Effector CD8-positive, alpha-beta T cell (primary cell): ENCODE results near the gene IL1RAPL2.
"Not testable (repeated sequence)": the region's sequence is repeated elsewhere in the genome, so short reads cannot be mapped to it uniquely, and the experiment has no call there.

ENCODE experiments used
- DNase-seq: peaks from one replicate; lab custom pipeline; 2025; lab: John Stamatoyannopoulos, UW

IL1RAPL2 gene

DNA sequence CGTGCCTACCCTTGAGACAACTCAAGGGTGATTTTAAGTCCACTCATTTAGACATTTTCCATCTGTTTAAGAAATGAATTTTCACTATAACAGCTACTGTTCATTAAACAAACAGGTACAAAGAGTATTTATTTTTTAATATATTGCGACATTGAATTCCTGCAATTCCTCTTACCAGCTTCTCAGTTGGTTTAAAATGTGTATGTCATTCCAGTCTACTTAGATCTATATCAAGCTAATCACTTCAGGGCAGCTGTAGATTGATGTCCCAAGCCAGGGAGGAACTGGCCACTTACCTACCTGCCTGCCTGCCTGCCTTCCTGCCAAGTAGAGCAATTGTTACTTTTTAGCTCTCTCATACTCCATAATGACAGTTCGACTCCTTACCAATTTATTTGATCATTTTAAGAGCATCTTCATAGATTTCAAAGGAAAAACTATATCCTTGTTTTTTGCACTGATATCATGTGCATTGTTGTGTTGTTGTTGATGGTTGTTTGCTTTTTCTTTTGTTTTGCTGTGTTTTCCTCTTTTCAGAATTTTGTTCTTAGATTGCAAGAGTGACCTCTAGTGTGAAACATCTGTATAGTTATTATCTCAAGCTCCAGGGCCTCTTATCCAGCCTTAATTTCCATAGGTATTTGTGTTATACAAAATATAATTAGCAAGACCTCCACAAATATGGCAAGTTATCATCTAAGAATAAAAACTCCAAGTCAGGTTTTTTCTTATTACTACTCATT, 1135.5 kb downstream of the IL1RAPL2 start:
- no peak for DNase-seq

GRCh38 chrX:105703876-105704275, 1137.9 kb downstream of the IL1RAPL2 start:
- no peak for DNase-seq

DNA sequence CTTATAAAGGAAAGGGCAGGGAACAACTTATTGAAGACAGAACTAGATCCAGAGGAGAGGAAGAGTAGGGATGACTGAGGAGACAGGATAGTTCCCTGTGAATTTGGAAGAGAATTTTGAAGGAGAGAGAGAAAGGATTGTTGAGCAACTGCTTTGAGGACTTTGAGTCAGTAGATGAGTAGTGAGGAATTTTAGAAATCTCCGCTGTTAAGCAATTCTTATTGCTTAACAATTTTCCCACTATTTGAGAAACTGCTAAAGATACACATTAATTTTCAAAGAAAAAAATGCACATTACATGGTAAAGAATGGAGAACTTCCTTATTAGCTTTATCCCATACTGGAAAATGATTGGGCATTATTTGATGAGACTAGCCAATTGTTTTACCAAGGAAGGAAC, 1140.0 kb downstream of the IL1RAPL2 start:
- DNase-seq, result no peak

- DNase-seq, result no peak
Measured at GRCh38 chrX:105711805-105712204, 1145.8 kb downstream of the IL1RAPL2 start.

GRCh38 chrX:105715746-105716145, 1149.7 kb downstream of the IL1RAPL2 start:
- DNase-seq, result no peak

DNA sequence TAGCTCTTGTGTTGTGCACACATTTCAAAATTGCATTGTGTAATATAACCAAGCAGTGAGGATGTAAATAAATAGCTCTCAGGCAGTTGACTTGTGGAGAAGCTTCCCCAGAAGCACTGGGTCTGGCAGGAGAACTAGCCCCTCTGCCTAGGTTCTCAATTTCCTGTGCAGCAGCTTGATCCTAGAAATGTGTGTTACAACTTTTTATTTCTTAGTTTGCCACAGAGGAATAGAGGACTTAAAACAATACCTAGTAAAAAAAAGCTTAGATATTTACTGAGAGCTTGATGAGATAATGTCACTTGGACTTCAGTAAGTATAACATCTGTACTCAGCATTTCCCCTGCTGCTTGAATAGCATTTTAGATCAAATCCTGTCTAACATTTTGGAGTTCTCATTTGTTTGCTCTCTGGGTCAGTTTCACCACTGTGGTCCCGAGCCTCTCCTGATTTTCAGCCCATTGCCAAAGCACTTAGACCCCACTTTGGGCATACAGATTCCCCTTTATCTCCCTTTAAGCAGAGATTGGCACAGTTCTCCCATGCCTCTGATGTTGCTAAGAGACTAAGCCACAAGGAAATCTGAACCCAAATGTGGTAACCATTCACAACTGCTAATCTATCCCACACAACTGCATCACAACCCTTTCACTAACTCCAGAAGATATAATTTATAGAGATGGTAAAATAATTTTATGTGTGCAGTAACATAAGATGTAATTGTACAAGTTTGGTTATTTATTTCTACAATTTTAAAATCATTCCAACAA, 1158.2 kb downstream of the IL1RAPL2 start:
- no peak for DNase-seq

DNA sequence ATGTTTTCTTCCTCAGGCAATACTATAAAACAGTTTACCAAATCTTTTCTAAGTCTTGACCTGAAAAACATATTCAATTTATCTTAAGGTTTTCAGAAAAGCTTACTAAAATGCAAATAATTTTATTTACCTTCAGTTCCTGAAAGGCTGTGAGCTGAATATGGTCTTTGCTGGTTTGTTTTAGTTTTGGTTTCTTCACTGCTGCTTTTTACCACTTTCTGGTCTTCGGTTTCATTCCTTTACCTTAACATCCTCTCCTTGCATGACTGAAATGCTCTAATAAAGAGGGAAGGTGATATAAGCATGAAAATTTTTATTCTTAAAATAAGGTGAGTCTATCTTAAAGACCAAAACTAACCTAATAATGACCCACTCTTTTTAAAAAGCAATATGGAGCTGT, 1159.2 kb downstream of the IL1RAPL2 start:
- no peak for DNase-seq

DNA sequence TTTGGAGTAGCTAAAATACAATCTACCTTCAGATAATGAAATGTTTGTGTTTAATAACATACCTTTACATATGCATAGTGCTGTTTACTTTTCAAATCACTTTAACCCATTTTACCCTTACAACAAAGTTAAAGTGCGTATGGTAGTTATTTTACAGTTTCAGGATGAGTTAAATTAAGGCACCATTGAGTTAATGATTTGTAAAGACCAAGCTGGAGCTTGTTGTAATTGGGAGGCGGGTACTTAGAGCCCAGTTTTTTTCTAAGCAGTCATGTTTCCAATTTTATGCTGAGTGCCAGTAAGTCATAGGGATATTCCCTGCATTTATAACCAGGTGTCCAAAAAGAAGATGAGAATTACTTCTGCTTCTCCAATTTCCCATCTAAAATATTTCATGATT, 1172.2 kb downstream of the IL1RAPL2 start:
- DNase-seq, result no peak

DNA sequence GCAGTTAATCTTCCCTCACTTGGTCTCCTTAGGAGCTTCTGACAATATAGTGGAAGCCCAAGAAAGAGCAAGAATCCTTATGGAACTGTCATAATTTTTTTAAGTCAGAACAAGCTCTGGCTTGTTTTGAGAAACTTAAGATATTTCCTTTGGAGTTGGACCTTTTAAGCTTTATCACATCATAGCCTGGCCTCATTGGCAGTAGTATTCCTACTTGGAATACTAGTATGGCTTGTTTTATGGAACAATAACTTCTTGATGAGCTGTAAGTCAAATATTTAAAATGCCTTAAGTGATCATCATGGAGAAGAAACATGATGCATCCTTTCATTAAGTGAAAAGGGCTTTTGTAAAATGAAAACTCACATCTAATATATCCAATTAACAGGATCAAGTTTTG, 1178.3 kb downstream of the IL1RAPL2 start:
- DNase-seq, result no peak

DNA sequence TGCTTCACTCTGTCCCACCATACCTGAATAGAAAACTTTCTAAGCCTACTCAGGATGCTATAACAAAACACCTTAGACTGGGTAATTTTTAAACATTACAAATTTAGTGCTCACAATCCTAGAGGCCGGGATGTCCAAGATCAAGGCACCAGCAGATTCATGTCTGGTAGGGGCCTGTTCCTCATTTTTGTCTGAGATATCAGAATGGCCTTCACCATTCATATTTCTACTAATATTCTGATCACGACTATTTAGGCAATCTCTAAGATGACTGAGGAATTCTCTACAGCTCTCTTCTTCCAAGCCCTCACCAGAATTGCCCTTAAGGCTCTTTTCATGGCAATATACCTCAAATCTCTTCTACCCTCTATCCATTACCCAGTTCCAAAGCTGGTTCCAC, 1178.9 kb downstream of the IL1RAPL2 start:
- DNase-seq, result no peak

- no peak for DNase-seq
Measured at GRCh38 chrX:105745863-105746262, 1179.9 kb downstream of the IL1RAPL2 start.

DNA sequence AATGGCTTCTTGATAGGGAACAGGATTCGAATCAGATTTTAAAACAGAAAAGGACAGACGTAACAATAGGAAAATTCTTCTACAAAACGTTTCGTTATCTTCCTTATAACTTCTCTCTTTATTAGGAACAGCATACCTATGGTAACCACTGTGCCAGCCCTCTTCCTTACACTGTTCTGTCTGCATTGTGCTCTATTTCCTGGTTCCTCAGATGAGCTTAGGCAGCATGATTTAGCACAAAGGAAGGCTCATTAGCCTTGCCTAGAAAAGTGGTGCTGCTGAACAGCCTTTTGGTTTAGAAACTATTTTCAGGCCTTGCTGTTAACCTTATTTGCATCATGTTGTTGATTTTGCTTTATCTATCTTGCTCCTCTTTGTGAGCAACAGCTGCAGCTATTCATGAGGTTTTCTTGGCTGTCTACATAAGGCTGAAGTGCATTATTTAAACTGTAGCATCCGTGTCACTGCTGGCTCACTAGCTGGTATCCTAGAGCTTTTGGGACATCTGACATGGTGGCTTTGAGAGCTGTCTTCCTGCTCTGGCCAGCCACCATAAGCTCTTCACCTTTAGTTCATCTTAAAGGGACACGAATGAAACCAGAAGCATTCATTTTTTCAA, 1186.4 kb downstream of the IL1RAPL2 start:
- no peak for DNase-seq

DNA sequence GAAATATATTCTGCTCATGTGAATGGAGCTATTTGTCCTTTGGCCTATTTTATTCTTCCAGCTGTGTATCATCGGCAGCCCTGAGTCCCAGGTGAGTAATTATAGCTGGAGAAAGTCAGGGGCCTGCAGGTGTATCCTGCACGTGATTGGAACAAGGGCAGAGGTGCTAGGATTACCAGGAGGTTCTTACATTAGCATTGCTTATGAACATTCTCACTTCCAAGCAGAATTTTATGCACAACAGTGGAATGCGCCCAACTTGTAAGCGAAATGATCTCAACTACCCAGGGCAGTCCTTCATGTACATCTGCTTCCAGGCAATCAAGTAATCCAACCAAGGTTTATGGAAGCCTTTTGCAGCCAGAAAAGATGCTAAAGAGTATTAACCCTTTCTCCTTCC, 1187.4 kb downstream of the IL1RAPL2 start:
- no peak for DNase-seq

- no peak for DNase-seq
Measured at GRCh38 chrX:105754286-105754964, 1188.4 kb downstream of the IL1RAPL2 start.

DNA sequence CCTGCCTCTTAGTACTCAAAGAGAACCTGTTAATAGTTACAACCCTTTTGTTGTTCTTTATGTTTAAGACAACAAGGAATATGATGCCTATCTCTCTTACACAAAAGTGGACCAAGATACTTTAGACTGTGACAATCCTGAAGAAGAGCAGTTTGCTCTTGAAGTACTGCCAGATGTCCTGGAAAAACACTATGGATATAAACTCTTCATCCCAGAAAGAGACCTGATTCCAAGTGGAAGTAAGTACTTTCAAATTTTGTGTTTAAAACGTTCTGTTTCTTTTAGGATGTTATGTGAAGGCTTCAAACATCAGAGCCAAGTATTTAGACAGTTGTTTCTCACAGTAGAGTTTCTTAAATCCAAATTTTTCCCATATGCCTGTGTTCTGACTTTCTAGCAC, 1189.1 kb downstream of the IL1RAPL2 start:
- no peak for DNase-seq

DNA sequence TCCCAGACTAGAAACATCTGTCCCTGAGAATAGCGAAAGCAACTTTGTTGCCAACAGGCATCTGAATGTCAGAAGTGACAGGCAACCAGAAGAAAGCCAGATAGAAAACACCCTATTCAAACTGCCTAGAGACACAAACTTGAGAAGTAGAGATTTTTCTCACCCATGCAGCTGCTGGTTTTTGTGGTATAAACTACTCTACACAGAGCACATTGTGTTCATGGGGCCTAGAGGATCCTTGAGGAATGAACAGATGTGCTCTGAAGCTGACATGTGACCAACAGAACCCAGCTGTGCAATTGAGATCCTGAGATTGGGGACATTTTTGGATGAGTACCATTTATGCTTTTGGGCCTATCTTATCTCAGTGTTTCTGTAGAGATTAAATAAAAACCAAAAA, 1192.8 kb downstream of the IL1RAPL2 start:
- DNase-seq, result no peak

DNA sequence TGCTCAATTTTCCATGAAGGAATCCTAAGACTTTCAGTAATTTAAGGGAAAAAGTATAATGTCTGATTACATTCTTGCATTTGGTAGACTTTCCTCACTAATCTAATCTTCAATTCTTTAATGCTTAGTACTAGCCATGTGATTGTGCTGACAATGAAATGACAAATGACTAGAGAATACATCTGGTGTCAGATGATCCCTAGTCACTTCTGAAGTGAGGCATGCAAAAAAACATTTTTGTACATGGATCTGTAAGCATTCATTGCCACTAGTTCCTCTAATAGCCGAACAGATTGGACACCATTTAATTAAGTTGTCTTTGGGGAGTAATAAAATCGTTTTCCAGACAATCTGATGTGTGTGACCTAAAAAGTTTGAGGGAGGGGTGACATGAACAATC, 1193.6 kb downstream of the IL1RAPL2 start:
- no peak for DNase-seq

- DNase-seq, result no peak
Measured at GRCh38 chrX:105765691-105766090, 1199.7 kb downstream of the IL1RAPL2 start.

GRCh38 chrX:105773801-105774200, 1207.8 kb downstream of the IL1RAPL2 start:
- DNase-seq, result no peak

- no peak for DNase-seq
Measured at GRCh38 chrX:105775679-105776078, 1209.7 kb downstream of the IL1RAPL2 start.

- DNase-seq, result no peak
Measured at GRCh38 chrX:105781804-105782203, 1215.8 kb downstream of the IL1RAPL2 start.

DNA sequence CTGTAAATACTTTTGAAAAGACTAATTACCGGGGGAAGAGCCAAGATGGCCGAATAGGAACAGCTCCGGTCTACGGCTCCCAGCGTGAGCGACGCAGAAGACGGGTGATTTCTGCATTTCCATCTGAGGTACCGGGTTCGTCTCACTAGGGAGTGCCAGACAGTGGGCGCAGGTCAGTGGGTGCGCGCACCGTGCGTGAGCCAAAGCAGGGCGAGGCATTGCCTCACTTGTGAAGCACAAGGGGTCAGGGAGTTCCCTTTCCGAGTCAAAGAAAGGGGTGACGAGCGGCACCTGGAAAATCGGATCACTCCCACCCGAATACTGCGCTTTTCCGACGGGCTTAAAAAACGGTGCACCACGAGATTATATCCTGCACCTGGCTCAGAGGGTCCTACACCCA, 1230.9 kb downstream of the IL1RAPL2 start:
- DNase-seq, result not testable (repeated sequence)
